Testis (tissue), 3 donors: ENCODE data around the gene RRP9. TPM values are rescaled to one million over a fixed set of nuclear protein-coding genes. Genes with fewer than 3 reads are reported as not detected.

Source experiments
- DNase-seq: peaks from one replicate; pipeline ENCODE4 v3.0.0-alpha.2; 2019
- H3K27ac ChIP-seq, 2 donors: fragments of 200-600 bp; sonication (generic); one replicate each; pipeline ENCODE4 v1.5.1; 2019
- H3K27me3 ChIP-seq: fragments of 200-600 bp; sonication (generic); one replicate; pipeline ENCODE4 v1.5.1; 2019
- H3K36me3 ChIP-seq: fragments of 200-600 bp; sonication (generic); one replicate; pipeline ENCODE4 v1.5.1; 2017; ENCODE audit warnings: low read depth; ENCODE audit errors: missing control alignments
- H3K4me1 ChIP-seq: fragments of 200-600 bp; sonication (generic); one replicate; pipeline ENCODE4 v1.5.1; 2019
- H3K4me3 ChIP-seq, 2 donors: fragments of 200-600 bp; sonication (generic); one replicate each; pipeline ENCODE4 v1.5.1; 2017 to 2019
- H3K9me3 ChIP-seq: fragments of 200-600 bp; sonication (generic); one replicate; pipeline ENCODE4 v1.5.1; 2017
- CTCF ChIP-seq, 3 experiments: fragments of 450-650 bp in 2 of 3; fragments of 200-600 bp in 1 of 3; sonication (generic) in 1 of 3; IDR thresholded peaks; one replicate each; pipeline ENCODE4 v1.5.1; 2016 to 2019; ENCODE audit warnings: antibody characterized with exemption in 3 of 3, mild to moderate bottlenecking in 2 of 3, moderate library complexity in 1 of 3
- POLR2A ChIP-seq: fragments of 450-650 bp; IDR thresholded peaks from one replicate; pipeline ENCODE4 v1.6.1; 2017; ENCODE audit warnings: antibody characterized with exemption, mild to moderate bottlenecking, moderate library complexity
- WGBS, 2 donors: methylation state at CpG; one replicate each; pipeline ENCODE4 v1.1.5; 2018; 5-methylcytosine and 5-hydroxymethylcytosine counted together
- intact Hi-C: fragments of 100-400 bp; cut with DNase I; formaldehyde crosslinking; loops from one replicate; pipeline ENCODE4 v1.15.1; 2023; ENCODE audit warnings: low total_unique reads
- polyA plus RNA-seq: library from polyadenylated mRNA; stranded (reverse); fragments of 350-450 nt; fragmentation: Illumina TruSeq; extraction: RNeasy Lipid Tissue Mini Kit (QIAGEN cat#74804); gene quantifications from one replicate; pipeline ENCODE4 v1.2.3, GENCODE V29; 2014; ENCODE audit warnings: low read depth, low replicate concordance; ENCODE audit not compliant: insufficient read depth
- total RNA-seq, 2 donors: library from RNA; depleted of rRNA; stranded (reverse); fragments of >200 nt; gene quantifications; one replicate each; pipeline ENCODE4 v1.2.3, GENCODE V29; 2016

RRP9 gene
- total and polyA plus RNA-seq, 3 donors from 2014 or later: 11.6 to 18.7 (median 18.1) TPM

- no peak overlapping the region for H3K4me3 ChIP-seq
- no peak for DNase-seq
- no peak overlapping the region for H3K27ac ChIP-seq
- no peaks in the 10 kb centered on the region for H3K27me3 ChIP-seq
- H3K9me3 ChIP-seq: no peaks in the 10 kb centered on the region
- WGBS, 2 donors: 92 to 100% methylated on average over 7 to 9 of the region's 10 CpGs
- H3K36me3 ChIP-seq: no peaks in the 10 kb centered on the region
- TF ChIP-seq POLR2A: no peak
- TF ChIP-seq CTCF (IDR thresholded peaks at IDR 0.05): no peak
- intact Hi-C loops: no loop called here
- H3K4me1 ChIP-seq: peaks cover 2% of the 10 kb centered on the region
Observed at GRCh38 chr3:51948016-51948580, 6.4 kb upstream of the RRP9 start.

GRCh38 chr3:51947215-51947900 is 5.7 kb upstream of the RRP9 start:
- TF ChIP-seq POLR2A (no peak), CTCF (IDR thresholded peaks at IDR 0.05) (no peak)
- intact Hi-C loops: no loop called here

GRCh38 chr3:51946796-51947195 is 5.1 kb upstream of the RRP9 start:
- no peaks in the 10 kb centered on the region for H3K36me3 ChIP-seq
- no peaks in the 10 kb centered on the region for H3K27me3 ChIP-seq
- TF ChIP-seq CTCF (IDR thresholded peaks at IDR 0.05) (no peak), POLR2A (no peak)
- H3K4me3 ChIP-seq: no peak overlapping the region
- WGBS, 2 donors: 92% methylated on average over 4 of the region's 4 CpGs
- H3K9me3 ChIP-seq: no peaks in the 10 kb centered on the region
- intact Hi-C loops: no loop called here
- peaks cover 11% of the 10 kb centered on the region for H3K4me1 ChIP-seq
- H3K27ac ChIP-seq: no peak overlapping the region
- DNase-seq: no peak

More at GRCh38 chr3:51947215-51947900, 5.7 kb upstream of the RRP9 start:
- Histone ChIP-seq H3K4me1 (peaks cover 9% of the 10 kb centered on the region), H3K9me3 (no peaks in the 10 kb centered on the region), H3K27me3 (no peaks in the 10 kb centered on the region), H3K36me3 (no peaks in the 10 kb centered on the region), H3K27ac (no peak overlapping the region), H3K4me3 (no peak overlapping the region)
- DNase-seq: no peak
- 78 to 85% methylated on average over 12 to 13 of the region's 13 CpGs for WGBS, 2 donors

- Histone ChIP-seq H3K9me3 (no peaks in the 10 kb centered on the region), H3K36me3 (no peaks in the 10 kb centered on the region), H3K4me1 (peaks cover 13% of the 10 kb centered on the region), H3K27ac (no peak overlapping the region), H3K4me3 (no peak overlapping the region), H3K27me3 (no peaks in the 10 kb centered on the region)
- TF ChIP-seq POLR2A (no peak), CTCF (IDR thresholded peaks at IDR 0.05) (no peak)
- intact Hi-C loops: no loop called here
- no peak for DNase-seq
- WGBS, 2 donors: 89 to 95% methylated on average over 14 of the region's 14 CpGs
Observed at GRCh38 chr3:51945926-51946705, 4.4 kb upstream of the RRP9 start.
